PFSK-1 (cell line): Measurements from ENCODE around the gene GLB1L.

Source experiments
- FOXP2 ChIP-seq: optimal IDR thresholded peaks from 2 replicates; pipeline ENCODE3; 2011; ENCODE audit warnings: borderline replicate concordance, control low read depth, inconsistent platforms; ENCODE audit not compliant: insufficient read depth; ENCODE audit errors: extremely low read length, extremely low read depth
- POLR2AphosphoS5 ChIP-seq: IDR thresholded peaks from 2 replicates; pipeline ENCODE4 v1.6.1; 2012; ENCODE audit warnings: low read depth, mild to moderate bottlenecking, control low read depth, low read length, moderate library complexity
- REST ChIP-seq, 2 experiments: IDR thresholded peaks; 2 replicates each; pipeline versions ENCODE4 v1.6.1 to v1.8.0; 2011 to 2012; ENCODE audit warnings: low read depth in 2 of 2, low read length in 2 of 2, control low read depth in 1 of 2, inconsistent platforms in 1 of 2, mild to moderate bottlenecking in 1 of 2, moderate library complexity in 1 of 2; ENCODE audit not compliant: insufficient read depth in 1 of 2
- SIN3A ChIP-seq: IDR thresholded peaks from 2 replicates; pipeline ENCODE4 v1.6.1; 2012; ENCODE audit warnings: mild to moderate bottlenecking, low read length, moderate library complexity, borderline replicate concordance; ENCODE audit not compliant: insufficient read depth
- TAF1 ChIP-seq: IDR thresholded peaks from 2 replicates; pipeline ENCODE4 v1.6.1; 2012; ENCODE audit warnings: low read length, control low read depth, borderline replicate concordance; ENCODE audit not compliant: insufficient read depth

GRCh38 chr2:219293736-219294231 lies 48.5 kb upstream of the GLB1L start:
- TF ChIP-seq REST (IDR thresholded peaks at IDR 0.05; ENCODE audit: insufficient read depth in 1 of 2, low read depth in 2 of 2, low read length in 2 of 2) (no peak), TAF1 (no peak), SIN3A (no peak), POLR2AphosphoS5 (no peak), FOXP2 (no peak)
